Activated CD4-positive, CD25-positive, alpha-beta regulatory T cell (primary cell): ENCODE measurements around the gene MAP7D1.

Source experiments
- DNase-seq, 4 experiments: peaks; one replicate each; lab custom pipeline; 2025; lab: John Stamatoyannopoulos, UW

MAP7D1 gene

DNA sequence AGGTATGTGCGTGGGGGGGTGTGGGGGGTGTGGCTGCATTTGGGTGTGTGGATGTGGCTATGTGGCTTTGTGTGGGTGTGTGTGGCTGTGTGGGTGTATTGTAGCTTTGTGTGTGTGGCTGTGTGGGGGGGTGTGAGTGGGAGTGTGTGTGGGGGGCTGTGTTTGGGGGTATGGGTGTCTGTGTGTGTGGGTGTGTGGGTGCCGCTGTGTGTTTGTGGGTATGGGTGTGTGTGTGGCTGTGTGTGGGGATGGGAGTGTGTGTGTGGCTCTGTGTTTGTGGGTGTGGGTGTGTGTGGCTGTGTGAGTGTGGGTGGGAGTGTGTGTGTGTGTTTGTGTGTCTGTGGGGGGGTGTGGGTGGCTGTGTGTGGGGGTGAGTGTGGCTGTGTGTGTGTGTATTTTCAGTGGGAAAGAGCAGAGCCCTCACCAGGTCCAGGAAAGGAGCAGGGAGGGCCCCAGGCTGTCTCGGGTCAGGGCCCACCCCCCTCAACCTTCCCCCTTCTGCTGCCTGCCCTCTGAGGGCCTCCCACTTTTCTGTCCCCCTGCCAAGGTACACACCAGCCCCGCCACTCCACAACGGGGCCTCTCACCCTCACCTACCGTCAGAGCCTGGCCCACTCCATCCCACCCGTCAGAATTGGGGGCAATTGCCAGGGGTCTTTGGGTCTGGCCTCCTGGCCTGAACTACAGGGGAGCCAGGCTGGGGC lies 29.0 kb upstream of the MAP7D1 start:
- no peak for DNase-seq

DNA sequence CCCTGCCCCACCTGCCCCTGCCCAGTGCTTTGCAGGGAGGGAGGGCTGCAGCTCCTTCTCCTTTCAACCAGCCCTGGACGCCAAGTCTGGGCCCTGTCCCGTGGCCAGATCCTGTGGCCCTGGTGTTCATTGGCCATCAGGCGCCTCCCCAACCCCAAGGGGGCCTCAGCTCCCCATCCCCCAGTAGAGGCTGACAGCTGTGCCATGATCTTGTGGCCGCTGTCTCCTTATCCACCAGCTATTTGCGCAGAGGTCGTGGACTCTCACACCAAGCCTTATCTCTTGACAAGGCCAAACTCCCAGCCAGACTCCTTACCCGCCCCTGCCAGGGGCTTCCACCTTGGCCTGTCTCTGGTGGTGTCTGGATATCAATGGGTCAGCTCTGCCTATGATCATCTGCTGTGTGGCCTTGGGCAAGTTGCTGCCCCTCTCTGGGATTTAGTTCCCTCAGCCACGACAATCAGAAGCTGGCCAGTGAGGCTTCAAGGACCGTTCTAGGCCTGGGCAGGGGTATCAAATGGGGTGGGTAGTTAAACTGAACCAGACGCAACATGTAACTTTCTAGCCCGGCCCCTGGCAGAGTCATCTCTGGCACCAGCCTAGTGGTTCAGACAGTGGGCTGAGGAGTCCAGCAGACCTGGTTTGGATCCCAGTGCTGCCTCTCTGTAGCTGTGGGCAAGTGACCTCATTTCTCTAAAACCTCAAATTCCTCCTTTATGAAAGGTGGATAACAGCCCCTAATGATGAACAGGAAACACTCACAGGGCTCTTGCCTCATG lies 27.6 kb upstream of the MAP7D1 start:
- DNase-seq: no peak

DNA sequence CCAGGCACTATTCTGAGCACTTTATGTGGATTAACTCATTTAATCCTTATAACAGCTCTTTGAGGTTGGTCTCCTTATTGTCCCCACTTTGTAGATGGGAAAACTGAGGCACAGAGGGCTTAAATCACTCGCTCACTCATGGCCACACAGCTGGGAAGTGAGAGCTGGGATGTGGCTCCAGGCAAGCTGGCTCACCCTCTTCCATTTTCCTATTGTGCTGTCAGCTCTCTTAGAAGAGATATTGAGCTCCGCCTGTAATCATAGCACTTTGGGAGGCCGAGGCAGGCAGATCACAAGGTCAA lies 27.1 kb upstream of the MAP7D1 start:
- DNase-seq: no peak

DNA sequence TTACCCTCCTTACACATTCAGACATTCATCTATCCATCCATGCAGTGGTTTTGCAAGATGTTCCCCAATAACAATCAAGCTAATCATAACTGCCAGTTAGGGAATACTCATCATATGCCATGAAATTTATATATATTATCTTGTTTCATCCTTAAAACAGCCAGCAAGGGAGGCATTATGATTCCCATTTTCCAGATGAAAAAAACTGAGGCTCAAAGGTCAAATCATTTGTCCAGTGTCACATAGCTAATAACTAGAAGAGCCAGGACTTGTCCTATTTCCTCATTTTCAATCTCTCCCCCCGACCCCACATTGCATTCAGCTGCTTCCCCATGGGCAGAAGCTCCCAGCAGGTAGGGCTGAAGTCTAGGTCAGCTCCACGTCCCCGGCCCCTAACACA lies 23.9 kb upstream of the MAP7D1 start:
- DNase-seq: no peak

DNA sequence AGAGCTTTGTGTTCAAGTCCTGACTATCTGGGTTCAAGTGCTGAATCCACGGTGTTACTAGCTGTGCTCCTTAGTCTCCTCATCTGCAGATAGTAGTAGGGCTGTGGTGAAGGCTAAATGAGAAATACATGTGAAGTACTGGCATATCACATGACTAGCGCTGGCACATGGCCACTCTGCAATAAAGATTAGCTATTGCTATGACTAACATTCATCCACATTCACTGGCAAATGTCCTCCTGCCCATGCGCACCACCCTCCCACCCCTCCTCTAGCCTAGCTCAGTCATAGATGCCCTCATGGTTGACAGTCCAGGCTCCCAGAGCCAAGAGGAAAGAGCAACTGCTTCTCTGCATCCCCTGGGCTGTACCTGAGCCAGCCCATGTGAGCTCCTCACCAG lies 22.5 kb upstream of the MAP7D1 start:
- no peak for DNase-seq

DNA sequence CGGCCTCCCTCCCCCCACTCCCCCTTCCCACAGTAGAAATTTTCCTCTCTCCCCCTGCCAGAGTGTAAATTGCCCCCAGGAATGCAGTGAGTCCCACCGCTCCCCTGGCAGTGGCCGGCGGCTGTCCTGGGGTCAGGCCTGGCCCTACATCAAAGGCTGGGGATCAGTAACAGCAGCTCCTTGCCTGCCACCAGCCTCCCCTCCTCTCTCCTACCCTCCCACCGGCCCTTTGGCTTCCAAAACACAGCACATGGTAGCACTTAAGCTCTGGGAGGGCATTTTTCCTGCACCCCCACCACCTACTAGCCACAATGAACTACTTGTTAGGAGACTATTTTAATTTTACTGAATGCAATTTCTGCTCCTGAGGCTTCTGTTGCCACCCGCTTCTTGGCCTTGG lies 21.9 kb upstream of the MAP7D1 start:
- no peak for DNase-seq

DNA sequence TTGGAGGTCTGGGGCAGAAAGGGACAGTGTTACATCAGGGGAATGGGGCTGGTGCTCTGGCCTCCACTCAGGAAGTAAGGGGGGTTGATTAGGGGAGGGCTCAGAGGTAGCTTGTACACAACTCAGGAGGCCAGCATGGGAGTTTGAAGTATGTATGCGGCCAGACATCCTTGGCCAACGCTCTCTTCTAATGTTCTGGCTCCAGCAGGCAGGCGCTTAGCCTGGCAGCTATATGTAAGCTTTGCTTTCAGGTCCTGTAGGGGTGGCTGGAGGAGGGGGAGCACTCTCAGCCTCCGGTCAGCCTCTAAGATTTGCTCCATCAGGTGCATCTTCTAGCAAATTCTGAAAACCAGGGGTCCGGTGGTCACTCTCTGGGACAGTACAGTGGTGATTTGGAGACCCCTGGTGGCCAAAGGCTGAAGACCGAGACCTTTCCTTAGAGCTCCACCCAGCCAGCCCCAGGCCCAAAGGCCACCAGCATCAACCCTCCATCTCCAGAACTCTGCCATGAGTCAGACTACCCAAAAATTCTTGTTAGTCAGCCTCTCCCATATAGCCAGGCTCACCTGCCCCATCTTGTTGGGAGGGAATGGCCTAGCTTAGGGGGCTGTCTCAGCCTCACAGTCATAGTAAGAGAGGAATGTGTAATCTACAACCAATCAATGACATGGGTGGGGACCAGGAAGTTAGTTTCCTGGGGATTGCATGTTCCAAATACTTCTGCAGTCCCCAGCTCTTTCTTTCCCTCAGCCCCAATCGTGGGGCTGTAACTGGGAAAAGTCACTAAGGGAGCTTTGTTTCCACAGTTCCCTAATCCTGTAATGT lies 21.2 kb upstream of the MAP7D1 start:
- peak in 1 of 4 experiments; percentile 14 for DNase-seq

DNA sequence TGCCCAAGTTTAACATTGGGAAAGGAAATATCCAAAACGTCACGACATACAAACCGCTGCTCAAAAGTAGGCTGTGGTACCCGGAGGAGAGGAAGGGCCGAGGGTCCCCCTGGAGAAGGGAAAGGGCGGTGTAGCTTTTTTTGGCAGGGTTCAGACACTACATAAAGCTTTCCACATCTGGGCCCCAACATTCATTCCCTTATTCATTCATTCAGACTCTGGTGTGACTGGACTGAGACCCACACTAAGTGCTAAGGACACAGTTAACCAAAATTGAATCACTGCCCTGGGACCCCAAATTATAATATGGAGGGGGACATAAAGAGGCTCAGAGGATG lies 20.7 kb upstream of the MAP7D1 start:
- DNase-seq: no peak

DNA sequence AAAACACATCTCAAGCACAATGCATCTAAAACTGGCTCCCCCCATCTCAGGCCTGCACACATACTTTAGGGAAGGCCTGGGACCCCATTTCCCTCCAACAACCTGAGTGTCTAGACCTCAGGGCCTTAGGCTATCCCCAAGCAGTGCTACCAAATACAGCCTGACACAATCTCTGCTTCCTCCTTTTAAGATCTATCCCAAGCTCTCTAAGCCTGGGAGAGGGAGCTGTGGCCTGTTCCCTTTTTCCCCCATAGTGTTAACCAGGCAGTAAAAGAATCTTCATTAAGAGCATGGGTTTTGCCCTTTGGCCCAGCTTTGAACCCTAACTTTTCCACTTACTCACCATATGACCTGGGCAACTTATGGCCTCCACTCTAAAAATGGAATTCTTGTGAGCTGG lies 20.2 kb upstream of the MAP7D1 start:
- no peak for DNase-seq

DNA sequence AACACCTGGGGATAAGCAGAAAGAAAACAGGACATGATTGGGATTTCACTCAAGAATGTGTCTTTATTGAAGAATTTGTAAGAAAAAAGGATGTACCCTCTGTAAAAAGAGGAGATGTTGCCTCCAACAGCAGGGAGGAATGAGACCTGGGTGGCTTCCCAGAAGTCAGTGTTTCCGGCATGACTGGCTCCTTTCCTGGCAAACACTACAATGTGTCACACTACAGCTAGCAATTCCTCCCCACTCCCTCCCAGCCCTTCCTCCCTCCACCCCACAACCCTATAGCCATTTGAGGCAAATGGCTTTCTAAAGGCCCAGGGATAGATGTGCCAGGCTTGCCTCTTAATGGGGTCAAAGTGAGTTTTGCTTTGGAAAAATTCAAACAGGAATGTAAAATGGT lies 19.4 kb upstream of the MAP7D1 start:
- no peak for DNase-seq

DNA sequence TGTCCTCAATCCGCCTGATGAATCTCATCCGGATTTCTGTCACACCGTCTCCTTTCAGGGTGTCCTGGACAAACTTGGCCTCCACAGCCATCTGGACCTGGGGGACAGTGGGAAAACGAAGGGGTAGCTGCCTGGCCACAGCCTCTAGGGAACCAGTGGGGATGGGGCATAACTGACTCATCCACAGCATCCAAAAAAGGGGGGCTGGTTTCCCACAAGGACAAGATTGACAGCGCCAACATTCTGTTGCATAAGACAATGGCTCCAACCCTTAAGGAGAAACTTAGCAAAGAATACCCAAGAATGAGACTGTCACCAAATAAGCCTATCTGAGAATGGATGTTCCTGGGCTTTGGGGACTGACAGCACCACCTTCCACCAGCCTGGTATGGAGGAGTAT lies 18.7 kb upstream of the MAP7D1 start:
- DNase-seq: no peak

DNA sequence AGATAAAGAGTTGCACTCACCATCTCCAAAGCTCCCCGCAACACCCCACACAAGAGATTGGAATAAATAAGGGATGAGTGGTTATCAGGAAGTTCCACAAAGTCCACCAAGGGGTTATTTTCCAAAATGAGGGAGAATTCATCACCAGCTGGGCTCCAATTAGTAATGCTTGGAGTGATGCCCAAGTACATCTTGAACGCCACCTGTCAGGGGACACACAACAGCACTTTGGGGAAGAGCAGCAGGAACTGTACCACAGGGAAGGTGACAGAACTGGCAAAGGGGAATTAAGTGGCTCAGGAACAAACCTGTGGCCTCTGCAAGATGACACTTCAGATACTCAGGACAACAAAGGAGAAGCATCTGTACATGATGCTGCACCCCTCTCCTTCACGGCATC lies 18.2 kb upstream of the MAP7D1 start:
- no peak for DNase-seq

DNA sequence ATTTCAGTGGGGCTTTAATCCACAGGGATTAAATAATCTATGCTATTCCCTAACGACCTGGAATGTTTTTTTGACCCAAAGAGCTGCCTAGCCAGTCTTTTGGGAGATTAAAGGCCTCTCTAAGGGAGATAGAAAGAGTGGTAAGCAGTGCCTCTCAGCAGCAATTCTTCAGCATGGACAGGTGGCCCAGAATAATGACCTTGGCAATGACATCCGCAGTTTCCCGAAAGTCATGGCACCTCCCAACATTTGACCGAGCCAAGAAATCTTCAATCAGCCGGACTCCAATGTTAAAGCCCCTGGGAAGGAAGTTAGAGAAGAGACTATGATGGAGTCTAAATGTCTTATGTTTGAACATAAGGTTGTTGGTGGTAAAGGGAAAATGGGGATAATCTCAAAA lies 16.4 kb upstream of the MAP7D1 start:
- no peak for DNase-seq

DNA sequence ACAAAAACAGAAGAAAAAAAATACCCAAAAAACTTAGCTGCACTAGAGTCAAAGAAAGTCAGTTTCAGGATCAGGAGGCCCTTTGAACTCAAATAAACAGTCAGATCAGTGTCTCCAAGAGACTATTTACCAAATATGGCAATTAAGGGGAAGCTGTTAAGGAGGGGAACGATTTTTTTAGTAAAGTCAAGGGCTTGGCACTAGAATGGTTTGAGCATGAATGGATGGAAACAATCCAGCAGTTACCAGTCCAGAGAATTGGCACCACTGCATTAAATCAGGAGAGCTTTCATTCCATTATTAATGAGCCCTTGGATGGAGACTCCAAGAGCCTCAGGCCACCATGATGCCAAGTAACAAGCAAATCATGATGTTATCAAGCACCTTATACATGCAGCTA lies 13.8 kb upstream of the MAP7D1 start:
- DNase-seq: no peak

DNA sequence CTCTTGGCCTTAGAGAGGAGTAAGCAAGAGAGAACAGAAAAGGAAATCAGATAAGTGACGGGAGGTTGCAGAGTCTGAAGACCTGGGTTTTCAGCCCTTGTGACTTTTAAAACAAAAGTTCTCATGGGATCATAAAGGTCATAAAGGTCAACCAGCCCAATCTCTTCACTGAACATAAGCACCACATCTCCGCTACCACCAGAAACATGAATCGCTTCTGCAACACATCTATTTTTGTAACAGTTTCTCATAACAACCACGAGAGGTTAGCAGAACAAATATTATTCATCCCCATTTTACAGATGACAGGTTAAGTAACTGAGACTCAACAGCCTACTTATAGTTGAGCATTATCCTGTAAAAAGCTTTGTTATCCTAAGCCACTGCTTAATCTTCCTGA lies 12.5 kb upstream of the MAP7D1 start:
- no peak for DNase-seq

DNA sequence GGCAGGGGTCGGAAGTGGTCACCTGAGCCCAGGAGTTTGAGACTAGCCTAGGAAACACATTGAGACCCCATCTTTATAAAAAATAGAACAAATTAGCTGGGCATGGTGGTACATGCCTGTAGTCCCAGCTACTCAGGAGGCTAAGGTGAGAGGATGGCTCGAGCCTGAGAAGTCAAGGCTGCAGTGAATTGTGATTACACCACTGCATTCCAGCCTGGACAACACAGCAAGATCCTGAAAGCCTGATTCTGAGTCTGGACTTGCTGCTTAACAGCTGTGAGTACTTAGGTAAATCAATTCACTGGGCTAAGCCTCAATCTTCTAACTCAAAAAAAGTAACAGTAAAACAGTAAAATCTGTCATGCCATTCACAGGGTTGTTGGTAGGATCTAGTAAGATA lies 11.5 kb upstream of the MAP7D1 start:
- no peak for DNase-seq

DNA sequence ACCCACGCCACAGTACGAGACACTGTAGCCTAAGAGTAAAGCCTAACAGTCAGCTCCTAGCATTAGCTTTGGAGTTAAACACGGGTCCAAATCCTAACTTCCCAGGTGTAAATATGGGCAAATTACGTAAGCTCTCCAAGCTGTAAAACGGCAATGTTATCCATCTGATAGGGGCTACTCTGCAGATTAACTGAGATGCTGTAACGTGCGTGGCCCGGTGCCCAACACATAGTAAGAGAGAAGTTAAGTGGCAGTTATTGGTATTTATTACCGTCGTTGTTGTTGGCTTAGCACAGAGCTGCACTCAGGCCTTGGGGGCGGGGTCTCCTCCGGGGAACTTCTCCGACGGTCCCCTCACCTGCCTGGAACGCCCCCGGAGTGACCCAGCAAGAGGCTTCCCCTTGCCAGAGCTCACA lies 7.1 kb upstream of the MAP7D1 start:
- no peak for DNase-seq

DNA sequence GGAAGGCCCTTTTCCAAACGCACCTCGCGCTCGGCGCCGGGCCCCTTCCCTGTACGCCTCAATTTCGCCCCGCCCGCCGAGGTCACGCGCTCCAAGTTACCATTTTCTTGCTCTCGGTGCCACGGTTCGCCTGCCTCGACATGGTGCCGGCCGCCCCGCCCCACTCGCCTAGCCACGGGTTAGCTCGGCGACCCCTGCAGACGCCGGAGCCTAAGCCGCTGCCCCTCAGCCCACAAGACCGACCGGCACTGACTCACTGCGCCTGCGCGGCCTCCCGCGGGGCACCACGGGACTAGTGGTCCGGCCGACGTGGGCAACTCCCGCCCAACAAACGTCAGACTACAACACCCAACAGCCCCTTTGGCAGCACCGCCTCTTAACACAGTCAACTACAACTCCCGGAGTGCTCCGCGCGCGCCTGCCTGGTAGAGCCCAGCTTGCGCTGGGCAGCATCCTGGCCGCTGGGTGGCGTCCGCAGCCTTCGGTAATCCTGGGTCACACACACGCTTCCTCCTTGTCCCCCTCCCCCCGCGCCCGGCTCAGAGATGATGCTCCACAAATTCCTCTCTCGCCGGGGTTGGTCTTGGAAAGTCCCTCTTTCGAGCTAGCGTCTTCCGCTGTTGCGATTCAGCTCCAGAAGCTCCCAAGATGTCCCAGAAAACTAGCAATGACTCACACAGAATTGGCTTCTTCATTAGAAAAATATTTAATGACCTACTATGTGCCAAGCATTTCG lies 6.6 kb upstream of the MAP7D1 start, which contains the start of gene TRAPPC3:
TRAPPC3 (minus strand) TSS at position 250 of the 736 bp plus-strand sequence; CDS start at position 142, 108 bp downstream.
- peak; percentile 98 to 99 (median 99) for DNase-seq

DNA sequence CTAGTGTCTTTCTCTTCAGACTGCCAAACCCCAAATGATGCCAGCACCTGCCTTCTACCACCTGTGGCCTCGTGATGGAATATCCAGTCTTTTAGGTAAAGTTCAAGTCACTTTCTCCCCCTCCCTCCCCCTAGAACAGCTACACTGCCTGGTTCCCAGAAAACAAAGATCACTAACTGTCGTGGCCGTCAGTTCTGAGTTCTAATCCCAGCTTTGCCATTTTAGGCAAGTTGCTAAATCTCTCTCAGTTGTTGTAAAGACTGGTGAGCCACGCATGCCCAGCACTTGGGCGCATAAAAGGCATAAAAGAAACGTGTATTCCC lies 6.0 kb upstream of the MAP7D1 start:
- DNase-seq: no peak

DNA sequence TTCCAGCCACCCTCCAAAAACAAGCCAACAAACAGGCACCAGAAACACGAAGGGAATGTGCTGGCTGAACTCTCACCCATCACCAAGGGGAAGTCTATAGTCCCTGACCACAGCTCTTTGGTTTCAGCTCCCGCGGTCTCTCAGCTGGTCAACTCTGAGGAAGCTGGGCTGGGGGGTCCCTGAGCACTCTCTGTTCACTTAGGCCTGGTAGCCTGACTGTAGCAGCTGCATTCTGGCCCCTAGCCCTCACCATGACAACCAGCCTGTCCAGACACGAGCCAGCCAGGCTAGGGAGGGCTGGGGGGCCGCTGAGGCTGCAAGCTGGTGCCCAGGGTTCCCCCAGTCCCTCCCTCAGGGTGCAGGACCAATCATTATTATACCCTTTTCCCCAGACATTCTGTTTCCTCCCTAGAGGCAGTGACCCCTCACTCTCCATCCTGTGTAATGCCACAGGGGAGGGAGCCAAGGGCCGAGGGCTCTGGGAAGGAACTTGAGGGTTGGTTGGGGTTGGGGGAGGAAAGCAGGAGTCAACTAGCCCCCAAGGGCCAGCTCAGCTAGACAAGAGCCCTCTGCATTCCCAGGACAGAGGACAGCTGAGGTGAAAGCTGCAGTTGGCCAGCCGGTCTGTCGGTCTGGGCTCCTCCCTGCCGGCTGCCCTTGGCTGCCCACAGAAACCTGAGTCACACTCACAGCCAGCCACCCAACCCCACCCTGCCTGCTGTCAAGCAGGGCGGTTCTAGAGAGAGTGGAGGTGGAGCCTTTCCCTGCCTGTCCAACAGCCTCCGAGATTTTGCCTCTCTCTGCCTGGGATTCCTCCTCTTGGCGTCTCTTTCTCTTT lies 5.4 kb upstream of the MAP7D1 start:
- DNase-seq: peak; percentile 26 to 40 (median 38)

DNA sequence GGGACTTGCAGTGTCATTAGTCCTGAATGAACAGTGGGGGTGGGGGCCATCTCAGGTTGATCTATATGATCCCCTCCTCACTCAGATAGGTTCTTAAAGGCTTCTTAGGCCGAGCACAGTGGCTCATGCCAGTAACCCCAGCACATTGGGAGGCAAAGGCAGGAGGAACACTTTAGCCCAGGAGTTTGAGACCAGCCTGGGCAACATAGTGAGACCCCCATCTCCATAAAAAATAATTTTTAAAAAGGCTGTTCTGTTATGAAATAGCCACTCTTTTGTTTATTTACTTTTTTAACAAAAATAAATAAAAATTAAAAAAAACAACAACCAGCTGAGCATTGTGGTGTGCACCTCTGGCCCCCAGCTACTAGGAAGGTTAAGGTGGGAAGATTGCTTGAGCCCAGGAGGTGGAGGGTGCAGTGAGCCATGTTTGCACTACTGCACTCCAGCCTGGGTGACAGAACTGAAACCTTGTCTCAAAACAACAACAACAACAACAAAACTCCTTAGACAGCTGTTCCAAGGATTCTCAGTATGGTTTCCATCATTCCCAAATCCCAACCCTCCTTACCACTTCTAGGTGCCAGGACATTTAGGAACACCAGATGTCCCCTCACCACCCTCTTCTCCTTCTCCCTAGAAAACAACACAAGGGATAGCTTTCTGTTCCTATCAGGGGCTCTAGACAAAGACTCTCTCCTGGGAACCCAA lies 4.7 kb upstream of the MAP7D1 start:
- no peak for DNase-seq
